HL-60/S4 treated with phorbol 12-myristate 13-acetate at 8.2 ng/mL for 4 days and 3 days (cell line): ENCODE measurements around the gene STK10.
"Not testable (repeated sequence)": the region's sequence is repeated elsewhere in the genome, so short reads cannot be mapped to it uniquely, and the experiment has no call there.

ENCODE experiments used
- in situ Hi-C: fragments of 300-500 bp; cut with MboI; formaldehyde crosslinking; loops from 2 replicates; pipeline ENCODE4 v1.15.0; 2022; ENCODE audit warnings: low sequenced_read_pairs

Gene STK10

GRCh38 chr5:172031894-172032461, 156.0 kb downstream of the STK10 start:
- in situ Hi-C loops = loop anchor here (25.0 kb wide), 1 partner anchor 620 kb away; the partner anchor contains the start of gene FGF18

DNA sequence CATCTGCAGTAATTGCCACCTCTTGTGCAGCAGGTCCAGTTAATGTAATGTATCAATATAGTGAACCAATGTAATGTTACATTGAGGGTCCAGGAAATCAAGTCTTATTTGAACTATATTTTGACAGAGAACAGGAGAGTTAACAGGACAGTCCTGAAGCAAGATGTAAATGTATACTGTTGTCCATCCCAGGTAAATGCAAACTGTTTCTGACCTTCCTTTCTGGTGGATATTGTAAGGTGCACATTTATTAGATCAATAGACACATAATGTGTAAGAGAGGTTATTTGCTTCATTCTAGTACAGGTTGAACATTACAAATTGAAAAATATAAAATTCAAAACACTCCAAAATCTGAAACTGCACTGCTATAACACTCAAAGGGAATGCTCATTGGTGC, 158.1 kb downstream of the STK10 start:
- in situ Hi-C loops = loop anchor here (25.0 kb wide), 1 partner anchor 618 kb away; the partner anchor contains the start of gene FGF18

DNA sequence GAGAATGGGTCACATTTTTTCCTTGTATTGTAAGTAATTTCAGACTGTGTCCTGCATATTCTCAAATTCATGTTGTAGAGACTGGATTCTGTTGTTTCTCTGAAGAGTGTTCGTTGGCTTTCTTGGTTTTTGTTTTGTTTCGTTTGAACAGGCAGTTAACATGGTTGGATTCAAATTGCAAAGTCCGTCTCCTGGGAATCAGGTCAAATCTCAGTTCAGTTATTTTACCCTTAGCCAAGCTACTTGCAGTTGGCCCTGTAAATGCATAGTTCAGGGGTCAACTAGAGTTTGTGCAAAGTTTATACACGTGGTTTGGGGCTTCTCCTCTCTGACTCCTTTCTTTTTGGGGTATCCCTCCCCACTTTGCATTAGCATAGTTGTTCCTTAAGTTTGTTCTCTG, 159.9 kb downstream of the STK10 start:
- in situ Hi-C loops = loop anchor here (25.0 kb wide), 1 partner anchor 616 kb away; the partner anchor contains the start of gene FGF18

GRCh38 chr5:172020110-172020786, 167.8 kb downstream of the STK10 start:
- in situ Hi-C loops = not testable (repeated sequence)

DNA sequence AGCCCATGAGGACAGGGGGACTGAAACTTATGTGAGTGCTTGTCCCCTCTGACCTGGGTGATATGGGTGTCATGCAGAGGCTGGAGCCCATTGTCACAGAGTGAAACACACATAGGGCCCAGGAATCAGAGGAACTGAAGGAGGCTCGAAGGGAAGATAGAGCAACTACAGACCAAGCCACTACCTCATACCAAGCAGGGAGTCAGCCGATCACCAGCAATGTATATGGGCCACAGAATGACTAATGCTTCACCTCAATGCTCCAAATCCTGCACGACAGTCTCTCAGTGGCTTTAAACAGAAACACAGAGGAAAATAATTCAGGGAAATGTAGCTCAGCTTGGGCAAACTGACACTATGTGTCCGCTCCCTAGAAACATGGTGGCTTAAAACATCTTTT, 172.7 kb downstream of the STK10 start:
- in situ Hi-C loops = no loop called here

DNA sequence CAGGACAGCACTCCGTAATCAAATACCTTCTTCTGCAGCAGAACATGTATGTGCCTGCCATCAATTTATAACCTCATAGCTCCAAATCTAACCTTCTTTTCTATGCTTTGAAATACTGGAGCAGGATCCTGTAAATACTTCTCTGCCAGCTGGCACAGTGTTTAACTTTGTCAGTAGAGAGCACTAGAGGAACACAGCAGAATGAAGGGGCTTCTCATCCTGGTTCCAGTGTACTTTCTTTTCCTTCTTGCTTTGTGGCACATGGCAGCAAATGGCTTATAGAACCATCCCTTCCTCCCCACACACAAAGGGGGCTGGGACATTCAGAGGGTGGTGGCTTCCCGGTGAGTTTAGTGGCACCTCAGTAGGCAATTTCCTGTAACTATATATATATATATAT, 177.7 kb downstream of the STK10 start:
- in situ Hi-C loops = no loop called here

- in situ Hi-C loops = no loop called here
Observed at GRCh38 chr5:172009536-172010270, 178.3 kb downstream of the STK10 start.

GRCh38 chr5:172008689-172009141, 179.3 kb downstream of the STK10 start:
- in situ Hi-C loops = no loop called here

DNA sequence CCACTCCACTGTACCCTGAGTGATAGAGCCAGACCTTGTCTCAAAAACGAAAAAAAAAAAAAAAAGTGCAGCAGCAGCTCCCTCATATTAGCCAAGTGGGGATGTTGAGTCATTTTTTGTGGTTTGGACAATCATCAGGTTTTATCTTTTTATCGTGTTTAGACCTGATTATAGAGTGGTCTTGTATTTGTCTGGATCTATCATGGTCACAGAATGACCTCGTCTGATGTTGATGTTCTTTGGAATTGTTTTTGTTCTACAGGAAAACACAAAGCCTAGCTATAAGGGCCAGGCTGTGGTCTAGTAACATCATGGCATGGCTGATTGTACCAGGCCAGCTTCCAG, 179.9 kb downstream of the STK10 start:
- in situ Hi-C loops = no loop called here

DNA sequence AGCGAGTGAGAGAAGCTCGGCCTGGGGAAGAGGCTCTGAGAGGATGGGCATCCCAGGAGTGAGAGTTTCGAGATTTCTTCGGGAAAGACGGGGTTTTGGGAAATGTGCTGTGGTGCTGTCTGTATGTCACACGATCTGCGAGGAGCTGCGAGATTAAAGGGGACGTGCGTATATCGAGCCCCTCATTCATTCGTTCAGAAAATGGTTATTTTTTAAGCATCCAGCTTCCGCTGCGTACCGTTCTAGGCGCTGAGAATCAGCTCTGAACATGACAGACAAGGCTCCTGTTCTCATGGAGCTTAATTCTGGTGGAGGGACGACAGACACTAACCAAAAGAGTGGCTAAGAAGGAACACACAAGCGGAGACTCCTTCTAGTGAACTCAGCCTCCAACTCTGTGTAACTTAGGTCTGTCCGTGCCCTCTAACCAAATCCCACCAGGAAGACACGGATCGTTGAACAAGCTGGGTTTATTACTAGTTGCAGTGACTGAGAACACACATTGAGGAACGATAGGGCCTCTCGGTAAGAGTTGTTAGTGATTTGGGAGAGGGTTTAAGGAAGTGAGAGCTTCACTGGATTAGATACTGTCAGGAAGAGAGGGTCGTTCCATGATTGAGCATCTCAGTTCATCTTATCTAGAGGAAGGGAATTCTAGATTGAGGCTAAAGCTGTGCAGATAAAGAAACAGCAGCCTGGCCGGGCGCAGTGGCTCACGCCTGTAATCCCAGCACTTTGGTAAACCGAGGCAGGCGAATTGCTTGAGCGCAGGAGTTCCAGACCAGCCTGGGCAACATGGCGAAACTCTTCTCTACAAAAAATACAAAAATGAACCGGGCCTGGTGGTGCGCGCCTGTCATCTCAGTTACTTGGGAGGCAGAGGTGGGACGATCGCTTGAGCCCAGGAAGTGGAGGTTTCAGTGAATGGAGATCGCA, 180.6 kb downstream of the STK10 start:
- in situ Hi-C loops = no loop called here

GRCh38 chr5:172006321-172007174, 181.5 kb downstream of the STK10 start, which contains the start of gene FBXW11:
Gene FBXW11 (minus strand): TSS chr5:172006638. CDS start chr5:172006502, 136 bp downstream.
- in situ Hi-C loops = no loop called here

DNA sequence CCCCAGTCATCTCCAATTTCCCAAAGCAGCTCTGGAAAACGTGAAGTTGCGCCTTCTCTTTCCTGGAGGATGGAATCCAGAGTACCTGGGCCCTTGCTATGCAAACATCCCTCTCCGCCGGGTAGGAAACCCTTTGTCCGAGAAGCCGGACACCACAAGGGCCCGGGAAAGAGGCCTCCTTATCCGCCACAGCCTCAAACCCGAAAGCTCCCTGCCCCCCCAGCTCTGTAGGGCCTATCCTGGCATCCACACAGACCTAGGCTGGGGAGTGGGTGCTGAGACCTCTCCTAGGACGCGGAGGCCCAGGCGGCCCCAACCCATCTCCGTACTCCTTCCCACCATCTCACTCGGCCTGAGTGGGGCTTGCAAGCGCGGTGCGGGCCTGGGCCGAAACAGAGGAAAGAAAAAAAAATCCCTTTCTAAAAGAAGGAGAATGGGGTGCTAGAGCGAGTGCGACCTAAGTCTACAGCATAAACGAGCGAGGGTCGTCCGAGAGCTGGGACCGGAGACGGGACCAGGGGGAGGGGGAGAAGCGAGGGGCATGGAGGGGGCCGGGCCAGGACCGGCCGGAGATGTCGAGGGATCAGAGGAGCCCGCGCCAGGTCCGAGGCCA, 182.2 kb downstream of the STK10 start:
- in situ Hi-C loops = no loop called here

DNA sequence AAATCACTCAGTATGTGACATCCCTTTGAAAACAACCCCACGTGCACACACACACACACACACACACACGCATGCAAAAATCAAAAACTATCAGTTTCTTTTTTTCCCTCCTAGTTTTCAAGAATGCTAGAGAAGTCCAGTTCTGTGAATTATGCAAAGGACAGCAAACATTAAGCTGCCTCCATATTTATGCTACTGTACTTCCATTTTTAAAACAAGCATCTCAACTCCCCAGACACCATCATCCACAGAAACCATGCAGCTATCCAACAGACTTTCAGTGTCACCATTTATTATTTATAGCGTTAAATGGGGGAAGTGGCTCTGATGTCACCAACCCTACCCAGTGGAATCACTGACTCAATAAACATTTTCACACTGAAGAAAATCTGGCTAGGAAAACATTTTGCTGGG, 183.2 kb downstream of the STK10 start:
- in situ Hi-C loops = no loop called here

GRCh38 chr5:172003746-172004145, 184.3 kb downstream of the STK10 start:
- in situ Hi-C loops = no loop called here

DNA sequence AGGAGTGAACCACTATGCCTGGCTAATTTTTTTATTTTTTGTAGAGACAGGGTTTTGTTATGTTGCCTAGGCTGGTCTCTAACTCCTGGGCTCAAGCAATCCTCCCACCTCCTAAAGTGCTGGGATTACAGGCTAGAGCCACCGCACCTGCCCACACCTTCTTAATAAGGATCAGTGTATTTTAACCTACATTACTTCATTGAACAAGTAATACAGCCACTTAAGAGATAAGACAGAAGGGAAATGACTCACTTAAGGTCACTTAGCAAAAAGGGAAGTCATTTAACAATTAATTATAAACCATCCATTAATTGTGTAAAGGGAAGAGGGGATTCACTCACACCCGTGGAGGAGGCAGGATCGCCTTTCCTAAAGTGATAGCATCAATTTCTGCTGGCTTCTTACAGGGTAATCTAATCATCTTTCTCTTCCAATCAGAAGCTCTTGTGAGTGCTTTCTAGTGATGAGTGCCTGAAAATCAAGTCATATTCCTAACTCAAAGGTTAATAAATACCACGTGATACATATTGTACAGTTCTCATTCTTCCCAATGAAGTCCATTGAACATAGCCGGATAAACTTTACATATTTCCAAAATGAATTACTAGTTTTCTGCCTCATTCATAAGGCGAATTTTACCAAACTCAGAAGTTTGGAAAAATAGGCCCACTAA, 185.0 kb downstream of the STK10 start:
- in situ Hi-C loops = no loop called here

DNA sequence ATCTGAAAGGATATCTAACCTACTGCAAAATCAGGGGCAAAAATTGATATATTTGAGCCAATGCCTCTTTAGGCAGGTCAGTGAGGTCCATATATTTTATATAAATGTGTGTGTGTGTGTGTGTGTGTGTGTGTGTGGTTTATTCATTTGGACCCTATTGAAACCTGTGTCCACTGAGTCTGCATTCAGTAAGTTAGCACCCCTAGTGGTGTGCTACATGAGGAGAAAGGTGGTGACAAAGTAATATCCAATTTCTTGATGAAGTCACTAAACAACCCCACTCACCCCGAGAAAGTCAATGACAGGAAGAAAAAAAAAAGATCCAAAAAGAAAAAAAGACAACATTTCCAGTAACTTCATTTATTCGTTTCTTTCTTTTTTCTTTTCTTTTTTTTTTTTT, 185.7 kb downstream of the STK10 start:
- in situ Hi-C loops = no loop called here

DNA sequence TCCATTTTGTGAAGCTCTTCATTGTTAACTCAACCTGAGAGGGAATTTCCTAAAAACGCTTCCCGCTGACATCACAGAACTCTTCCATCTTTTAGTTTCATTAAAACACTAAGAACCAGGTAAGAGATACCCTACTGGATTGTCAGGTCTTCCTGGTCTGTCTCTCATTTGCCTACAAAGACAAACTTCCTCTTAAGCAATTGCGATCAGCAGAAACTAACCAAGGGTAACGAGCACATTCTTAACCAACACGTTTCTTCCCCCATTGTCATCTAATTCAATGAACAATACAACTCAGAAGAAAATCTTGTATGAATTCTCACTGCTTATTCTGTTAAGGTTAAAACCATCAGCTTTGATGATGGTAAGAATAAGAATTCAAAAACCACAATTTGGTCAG, 188.1 kb downstream of the STK10 start:
- in situ Hi-C loops = no loop called here

GRCh38 chr5:171999100-171999499, 188.9 kb downstream of the STK10 start:
- in situ Hi-C loops = no loop called here

GRCh38 chr5:171997011-171997410, 191.0 kb downstream of the STK10 start:
- in situ Hi-C loops = no loop called here
